NCI-H1930 (cell line): ENCODE measurements around the gene SEC14L1.
"Not testable (repeated sequence)": the region's sequence is repeated elsewhere in the genome, so short reads cannot be mapped to it uniquely, and the experiment has no call there.

Experiments
- DNase-seq, 2 experiments: peaks; one replicate each; lab custom pipeline; 2025; lab: John Stamatoyannopoulos, UW

SEC14L1 gene

DNA sequence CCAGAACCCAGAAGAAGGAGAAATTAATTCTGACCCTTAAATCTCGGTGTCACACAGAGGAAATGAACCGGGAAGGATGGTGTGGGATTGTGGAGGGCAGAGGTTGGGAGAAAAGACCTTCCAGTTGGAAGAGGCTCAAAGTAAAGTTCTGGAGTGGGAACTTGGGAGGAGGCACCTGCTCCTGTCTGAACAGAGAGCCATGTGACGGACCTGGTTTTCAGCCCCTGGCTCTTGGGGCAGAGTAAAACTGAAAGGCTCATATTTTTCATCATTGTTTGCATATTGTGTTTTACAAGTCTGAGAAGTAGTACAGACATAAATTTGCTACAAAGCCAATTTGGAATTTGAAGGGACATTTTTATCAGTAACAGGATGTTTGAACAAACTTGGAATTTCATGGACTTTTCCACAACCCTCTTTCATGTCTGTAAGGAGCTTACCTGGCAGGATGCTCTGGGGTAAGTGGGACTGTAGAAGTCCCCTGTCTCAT is 24.4 kb upstream of the SEC14L1 start:
- DNase-seq: no peak

DNA sequence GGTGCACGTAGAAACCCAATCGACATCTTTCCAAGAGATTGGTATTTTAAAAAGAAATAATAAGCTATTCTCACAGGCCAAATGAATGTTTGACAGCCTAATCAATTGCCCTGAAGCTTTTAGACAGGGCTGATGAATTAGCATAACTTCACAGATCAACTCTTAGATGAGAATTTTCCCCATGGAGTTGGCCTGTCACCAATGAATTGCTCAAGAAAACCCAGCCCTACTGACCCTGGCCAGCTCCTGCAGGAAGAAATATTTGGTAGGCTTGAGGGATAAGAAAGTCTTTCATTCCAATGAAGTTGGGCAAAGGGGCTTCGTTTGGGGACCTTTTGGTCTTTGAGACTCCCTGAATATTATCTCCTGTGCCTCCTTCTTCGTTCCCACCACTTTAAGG is 23.4 kb upstream of the SEC14L1 start:
- DNase-seq: no peak

GRCh38 chr17:77118251-77118928 is 22.4 kb upstream of the SEC14L1 start:
- no peak for DNase-seq

DNA sequence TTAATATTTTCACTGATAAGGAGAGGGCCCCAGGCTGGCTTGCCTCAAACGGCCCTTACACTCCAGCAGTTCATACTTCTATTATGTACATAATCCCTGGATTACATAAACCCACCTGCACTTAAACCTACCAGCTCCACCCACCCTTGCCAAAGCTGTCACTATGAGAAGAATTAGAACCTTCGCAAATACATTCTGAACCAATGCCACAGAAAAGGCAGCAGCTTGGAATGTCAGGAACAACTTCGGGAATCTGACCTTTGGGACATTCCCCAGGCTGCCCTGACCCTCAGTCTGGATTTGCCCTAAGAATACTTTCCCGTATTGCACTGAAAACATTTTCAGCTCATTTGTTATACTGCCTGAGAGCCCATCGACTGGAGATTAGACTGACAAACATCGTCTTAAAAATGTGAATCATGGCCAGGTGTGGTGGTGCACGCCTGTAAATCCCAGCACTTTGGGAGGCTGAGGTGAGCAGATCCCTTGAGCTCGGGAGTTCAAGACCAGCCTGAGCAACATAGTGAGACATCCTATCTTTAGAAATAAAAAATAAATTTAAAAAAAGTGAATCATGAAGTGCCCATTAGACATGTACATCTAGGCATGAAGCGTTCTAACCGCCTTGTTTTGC is 21.0 kb upstream of the SEC14L1 start:
- no peak for DNase-seq

- DNase-seq: no peak
Measured at GRCh38 chr17:77120868-77121267, 19.9 kb upstream of the SEC14L1 start.

GRCh38 chr17:77124192-77124889 is 16.4 kb upstream of the SEC14L1 start:
- no peak for DNase-seq

GRCh38 chr17:77125432-77125901 is 15.3 kb upstream of the SEC14L1 start:
- DNase-seq: no peak

DNA sequence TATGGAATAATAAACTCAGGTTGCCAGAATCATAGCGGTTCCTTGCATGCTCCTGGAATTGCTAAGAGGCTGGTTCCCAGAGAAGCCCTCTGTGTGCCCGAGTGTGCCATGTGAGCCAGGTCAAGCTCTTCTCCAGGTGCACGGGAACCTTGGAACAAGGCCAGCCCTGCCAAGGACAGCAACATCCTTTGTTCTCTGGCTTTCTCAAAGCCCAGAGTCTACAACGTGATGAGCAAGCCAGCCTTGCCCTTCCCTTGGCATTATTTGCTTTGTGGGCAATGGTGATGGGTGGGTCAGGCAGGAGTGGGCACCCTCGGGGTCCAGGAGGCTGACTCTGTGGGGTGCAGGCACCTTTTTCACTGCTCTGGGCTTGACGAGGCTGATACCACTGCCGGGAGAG is 14.2 kb upstream of the SEC14L1 start:
- no peak for DNase-seq

DNA sequence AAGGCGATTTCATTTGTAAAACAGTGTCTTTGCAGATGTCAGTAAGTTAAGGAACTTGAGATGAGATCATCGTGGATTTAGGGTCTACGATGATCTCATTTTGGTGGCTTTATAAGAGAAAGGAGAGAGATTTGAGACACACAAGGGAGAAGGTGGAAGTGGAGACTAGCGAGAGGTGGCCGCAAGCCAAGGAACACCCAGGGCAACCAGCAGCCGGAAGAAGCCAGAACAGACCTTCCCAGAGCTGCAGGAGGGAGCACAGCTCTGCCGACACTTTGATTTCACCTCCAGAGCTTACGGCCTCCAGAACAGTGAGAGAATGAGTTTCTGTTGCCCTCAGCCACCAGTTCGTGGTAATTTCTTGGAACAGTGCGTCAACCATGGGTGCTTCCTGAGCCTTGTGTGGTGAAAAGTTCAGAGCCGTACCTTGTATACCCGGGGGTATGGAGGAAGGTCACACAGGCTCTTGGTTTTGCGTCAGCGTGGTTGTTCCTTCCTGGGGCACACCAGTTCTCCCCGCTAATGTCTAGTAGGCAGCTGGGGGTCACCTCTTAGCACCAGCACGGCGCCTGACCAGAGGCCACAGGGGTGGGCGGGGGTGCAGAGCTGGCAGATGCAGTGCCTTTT is 12.9 kb upstream of the SEC14L1 start:
- no peak for DNase-seq

GRCh38 chr17:77128896-77129567 is 11.7 kb upstream of the SEC14L1 start:
- DNase-seq: no peak

GRCh38 chr17:77129568-77130301 is 11.0 kb upstream of the SEC14L1 start:
- no peak for DNase-seq

DNA sequence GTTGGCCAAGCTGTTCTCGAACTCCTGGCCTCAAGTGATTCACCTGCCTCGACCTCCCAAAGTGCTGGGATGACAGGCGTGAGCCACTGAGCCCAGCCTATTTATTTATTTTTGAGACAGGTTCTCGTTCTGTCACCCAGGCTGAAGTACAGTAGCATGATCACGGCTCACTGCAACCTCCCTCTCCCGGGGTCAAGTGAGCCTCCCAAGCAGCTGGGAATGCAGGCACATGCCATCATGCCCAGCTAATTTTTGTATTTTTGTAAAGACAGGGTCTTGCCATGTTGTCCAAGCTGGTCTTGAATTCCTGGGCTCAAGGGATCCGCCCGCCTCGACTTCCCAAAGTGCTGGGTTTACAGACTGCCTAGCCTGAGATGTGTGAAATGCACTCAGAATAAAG is 10.2 kb upstream of the SEC14L1 start:
- DNase-seq: no peak

GRCh38 chr17:77131904-77132303 is 8.9 kb upstream of the SEC14L1 start:
- no peak for DNase-seq

DNA sequence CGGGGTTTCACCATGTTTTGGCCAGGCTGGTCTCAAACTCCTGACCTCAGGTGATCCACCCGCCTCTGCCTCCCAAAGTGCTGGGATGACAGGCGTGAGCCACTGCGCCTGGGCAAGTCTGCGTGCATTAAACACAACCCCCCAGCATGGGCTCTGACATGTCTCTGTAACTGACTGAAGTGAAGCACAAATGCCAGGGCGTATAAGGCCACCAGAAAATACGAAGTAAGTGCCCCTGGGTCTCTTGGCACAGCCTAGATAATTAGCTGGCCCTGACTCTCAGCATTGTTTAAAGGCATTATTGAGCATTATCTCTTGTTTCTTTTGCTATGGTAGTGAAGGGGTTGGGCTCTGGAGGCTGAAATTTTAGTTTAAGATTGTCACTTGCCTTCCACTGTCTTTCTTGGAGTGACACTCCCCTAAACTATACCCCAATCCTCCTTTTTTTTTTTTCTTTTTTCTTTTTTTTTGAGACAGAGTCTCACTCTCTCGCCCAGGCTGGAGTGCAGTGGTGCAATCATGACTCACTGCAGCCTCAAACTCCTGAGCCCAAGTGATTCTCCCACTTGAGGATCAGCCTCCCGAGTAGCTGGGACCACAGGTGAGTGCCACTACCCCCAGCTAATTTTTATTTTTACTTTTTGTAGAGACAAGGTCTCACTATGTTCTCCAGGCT is 8.2 kb upstream of the SEC14L1 start:
- no peak for DNase-seq

DNA sequence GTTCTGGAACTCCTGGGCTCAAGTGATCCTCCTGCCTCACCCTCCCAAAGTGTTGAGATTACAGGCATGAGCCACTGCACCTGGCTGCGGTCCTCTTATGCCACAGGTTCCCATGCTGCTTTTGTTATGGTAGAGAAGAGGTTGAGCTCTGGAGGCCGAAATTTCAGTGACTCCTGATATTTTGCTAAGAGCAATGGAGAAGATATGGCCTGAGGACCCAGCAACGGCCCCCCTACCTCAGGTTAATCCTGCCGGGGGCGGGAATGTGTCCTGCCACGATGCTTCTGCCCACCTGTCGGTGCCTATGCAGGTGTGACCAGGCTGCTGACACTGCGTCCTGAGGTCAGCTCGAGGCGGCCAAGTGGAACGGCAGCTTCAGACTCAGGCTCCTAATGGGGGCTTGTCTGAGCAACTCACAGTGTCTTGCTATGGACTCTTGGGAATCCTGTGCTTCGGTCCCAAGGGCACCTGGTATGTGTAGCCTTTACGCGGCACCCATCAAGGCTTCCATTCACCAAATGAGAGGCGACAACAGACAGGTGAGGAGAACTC is 7.6 kb upstream of the SEC14L1 start:
- DNase-seq: no peak

DNA sequence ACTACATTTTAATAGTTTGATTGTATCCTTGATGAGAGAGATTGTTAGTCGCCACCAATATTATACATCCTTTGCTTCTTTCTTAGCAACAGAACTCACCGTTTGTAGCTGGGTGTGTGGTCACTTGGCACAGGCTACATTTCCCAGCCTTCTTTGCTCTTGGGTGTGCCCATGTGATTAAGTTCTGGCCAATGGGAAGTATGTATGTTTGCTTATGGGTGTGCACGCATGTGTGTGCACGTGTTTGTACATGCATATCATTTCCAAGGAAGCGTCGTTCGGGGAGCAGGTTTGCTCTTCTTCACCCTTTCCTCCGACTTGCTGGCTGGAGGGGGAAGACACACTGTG is 4.4 kb upstream of the SEC14L1 start:
- no peak for DNase-seq

- DNase-seq: no peak
Measured at GRCh38 chr17:77137111-77137510, 3.7 kb upstream of the SEC14L1 start.

- not testable (repeated sequence) for DNase-seq
Measured at GRCh38 chr17:77137886-77138285, 2.9 kb upstream of the SEC14L1 start.

DNA sequence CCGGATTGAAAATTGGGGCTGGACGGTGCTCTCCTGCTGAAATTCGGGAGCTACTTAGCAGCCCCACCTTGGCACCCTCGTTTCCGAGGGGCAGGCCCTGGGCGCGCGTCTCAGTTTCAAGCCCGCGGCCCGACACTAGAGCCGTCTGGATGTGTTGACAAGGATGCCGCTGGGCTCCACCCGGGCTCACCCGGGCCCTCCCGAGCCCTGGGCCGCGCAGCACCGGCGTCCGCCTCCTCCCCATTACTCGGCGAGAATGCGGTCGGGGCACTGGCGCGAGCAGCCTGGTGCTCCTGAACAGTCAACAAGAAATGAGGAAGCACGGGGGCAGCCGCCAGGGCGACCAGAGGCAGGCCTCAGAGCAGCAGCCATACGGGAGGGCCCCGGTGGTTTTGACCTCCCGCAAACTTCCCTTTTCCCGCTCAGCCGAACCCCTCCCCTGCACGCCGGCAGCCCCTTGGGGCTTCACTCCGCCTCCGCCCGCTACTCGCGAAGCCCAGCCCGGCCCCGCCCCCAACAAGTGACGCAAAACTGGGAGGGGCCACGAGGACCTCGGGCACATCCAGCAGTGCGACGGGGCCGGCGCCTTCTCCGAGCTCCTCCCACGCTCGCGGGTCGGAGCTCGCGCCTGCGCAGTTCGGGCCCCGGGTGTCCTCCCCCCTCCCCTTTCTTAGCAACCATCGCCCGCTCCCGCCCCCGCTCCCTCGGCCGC is 447 bp upstream of the SEC14L1 start:
- DNase-seq: peak; percentile 98 to 99
